ENCODE data around the gene ZNF408. TPM values are rescaled to one million over a fixed set of nuclear protein-coding genes. Genes with fewer than 3 reads are reported as not detected.

ZNF408 gene
- total RNA-seq, 1 experiment from 2014 or later, result 12.2 TPM

GRCh38 chr11:46741600-46742484 is 41.0 kb downstream of the ZNF408 start:
- DNase-seq (ENCODE audit: low read depth), result no peak
- in situ Hi-C loops (cut with HindIII; ENCODE audit: low pct_unique_long_range_greater_than_20kb, low sequenced_read_pairs), result no loop called here

- in situ Hi-C loops (cut with HindIII; ENCODE audit: low pct_unique_long_range_greater_than_20kb, low sequenced_read_pairs), result no loop called here
- DNase-seq (ENCODE audit: low read depth), result no peak
These were observed 42.2 kb downstream of the ZNF408 start for GRCh38 chr11:46743043-46743442.

GRCh38 chr11:46743693-46744339 is 43.0 kb downstream of the ZNF408 start:
- in situ Hi-C loops (cut with HindIII; ENCODE audit: low pct_unique_long_range_greater_than_20kb, low sequenced_read_pairs), result no loop called here

DNA sequence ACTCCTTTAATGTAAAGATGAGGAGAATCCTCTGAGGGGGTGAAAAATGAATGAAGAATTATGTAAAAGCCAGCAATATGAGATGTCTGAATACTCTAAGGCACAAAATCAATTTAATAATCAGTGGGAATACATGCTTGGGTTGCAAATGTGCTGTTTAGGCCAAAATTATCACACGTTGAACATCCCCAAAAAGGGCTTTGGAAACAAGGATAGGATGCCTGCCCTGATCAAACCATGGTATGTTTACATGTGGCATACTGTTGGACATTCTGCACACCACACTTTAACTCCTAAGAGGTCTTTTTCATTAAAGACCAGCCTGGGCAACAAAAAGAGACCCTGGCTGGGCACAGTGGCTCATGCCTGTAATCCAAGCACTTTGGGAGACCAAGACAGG is 44.5 kb downstream of the ZNF408 start:
- in situ Hi-C loops (cut with HindIII; ENCODE audit: low pct_unique_long_range_greater_than_20kb, low sequenced_read_pairs), result no loop called here

More at GRCh38 chr11:46743693-46744339, 43.0 kb downstream of the ZNF408 start:
- DNase-seq (ENCODE audit: low read depth), result no peak

GRCh38 chr11:46745995-46746394 is 45.2 kb downstream of the ZNF408 start:
- DNase-seq (ENCODE audit: low read depth), result no peak
- in situ Hi-C loops (cut with HindIII; ENCODE audit: low pct_unique_long_range_greater_than_20kb, low sequenced_read_pairs), result no loop called here

More for the DNA sequence above, 44.5 kb downstream of the ZNF408 start:
- DNase-seq (ENCODE audit: low read depth), result no peak

DNA sequence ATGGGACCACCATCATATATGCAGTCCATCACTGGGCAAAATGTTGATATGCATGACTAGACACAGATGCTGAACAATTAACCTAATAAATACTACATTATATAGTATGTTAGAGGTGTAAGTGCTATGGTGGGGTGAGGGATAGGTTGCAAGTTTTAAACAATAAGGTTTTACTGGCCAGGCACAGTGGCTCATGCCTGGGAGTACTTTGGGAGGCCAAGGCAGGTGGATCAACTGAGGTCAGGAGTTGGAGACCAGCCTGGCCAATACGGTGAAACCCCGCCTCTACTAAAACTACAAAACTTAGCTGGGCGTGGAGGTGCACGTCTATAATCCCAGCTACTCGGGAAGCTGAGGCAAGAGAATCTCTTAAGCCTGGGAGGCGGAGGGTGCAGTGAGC is 46.3 kb downstream of the ZNF408 start:
- in situ Hi-C loops (cut with HindIII; ENCODE audit: low pct_unique_long_range_greater_than_20kb, low sequenced_read_pairs), result no loop called here
- DNase-seq (ENCODE audit: low read depth), result no peak

Other genes with a start within 250 kb of the ZNF408 start
- gene AMBRA1, start 107.0 kb upstream of the ZNF408 start, total RNA-seq (2014; rRNA removed; shearing (Covaris generic); ENCODE audit: low replicate concordance), result 21.0 and 28.1 TPM in 2 replicates
- 1.6 and 4.8 TPM in 2 replicates for gene HARBI1, start 83.8 kb upstream of the ZNF408 start, total RNA-seq (2014; rRNA removed; shearing (Covaris generic); ENCODE audit: low replicate concordance)
- 24.5 and 43.1 TPM in 2 replicates for gene ATG13, start 83.5 kb upstream of the ZNF408 start, total RNA-seq (2014; rRNA removed; shearing (Covaris generic); ENCODE audit: low replicate concordance)
- 6.1 and 9.4 TPM in 2 replicates for gene ARHGAP1, start 412 bp upstream of the ZNF408 start, total RNA-seq (2014; rRNA removed; shearing (Covaris generic); ENCODE audit: low replicate concordance)
- gene F2, start 18.2 kb downstream of the ZNF408 start, total RNA-seq (2014; rRNA removed; shearing (Covaris generic); ENCODE audit: low replicate concordance), result 0.71 TPM in 1 of 2 replicates, not detected in the other
- gene CKAP5, start 145.2 kb downstream of the ZNF408 start, total RNA-seq (2014; rRNA removed; shearing (Covaris generic); ENCODE audit: low replicate concordance), result 24.3 and 24.7 TPM in 2 replicates
- 8.7 and 15.2 TPM in 2 replicates for gene LRP4, start 217.5 kb downstream of the ZNF408 start, total RNA-seq (2014; rRNA removed; shearing (Covaris generic); ENCODE audit: low replicate concordance)
- 20.9 and 33.6 TPM in 2 replicates for gene CSTPP1, start 235.7 kb downstream of the ZNF408 start, total RNA-seq (2014; rRNA removed; shearing (Covaris generic); ENCODE audit: low replicate concordance)